NT2/D1 (cell line): ENCODE results near the gene FABP3.
A peak's percentile ranks its signal among the peaks of the same experiment; 100 is the strongest.
"Not testable (repeated sequence)": the region's sequence is repeated elsewhere in the genome, so short reads cannot be mapped to it uniquely, and the experiment has no call there.

Experiments
- DNase-seq: peaks from one replicate; pipeline ENCODE4 v3.0.0-alpha.2; 2011; ENCODE audit warnings: low read depth, low spot score
- H3K27me3 ChIP-seq: 2 replicates; pipeline ENCODE4 v1.6.0; 2011; ENCODE audit warnings: mild to moderate bottlenecking; ENCODE audit not compliant: insufficient read length, insufficient read depth
- H3K36me3 ChIP-seq: 2 replicates; pipeline ENCODE4 v1.6.1; 2011; ENCODE audit warnings: mild to moderate bottlenecking, low read length, mixed read lengths; ENCODE audit not compliant: insufficient read depth, insufficient read length
- H3K4me1 ChIP-seq: 2 replicates; pipeline ENCODE4 v1.5.1; 2011; ENCODE audit not compliant: insufficient read depth, insufficient read length
- H3K4me3 ChIP-seq: 2 replicates; pipeline ENCODE4 v1.5.1; 2011; ENCODE audit warnings: low read depth; ENCODE audit not compliant: insufficient read length
- H3K9ac ChIP-seq: 2 replicates; pipeline ENCODE4 v1.6.0; 2011; ENCODE audit warnings: low read depth; ENCODE audit not compliant: insufficient read length
- H3K9me3 ChIP-seq: 2 replicates; pipeline ENCODE4 v1.5.1; 2011; ENCODE audit warnings: mild to moderate bottlenecking, low read length; ENCODE audit not compliant: insufficient read depth
- SUZ12 ChIP-seq: IDR thresholded peaks from 2 replicates; pipeline ENCODE4 v1.6.1; 2011; ENCODE audit not compliant: insufficient read length, insufficient read depth; ENCODE audit errors: extremely low read depth
- YY1 ChIP-seq: IDR thresholded peaks from 2 replicates; pipeline ENCODE4 v1.6.1; 2011; ENCODE audit not compliant: insufficient read length, insufficient read depth
- ZNF274 ChIP-seq: IDR thresholded peaks from 2 replicates; pipeline ENCODE4 v1.6.1; 2011; ENCODE audit warnings: mild to moderate bottlenecking, low read depth, low read length

The FABP3 gene

DNA sequence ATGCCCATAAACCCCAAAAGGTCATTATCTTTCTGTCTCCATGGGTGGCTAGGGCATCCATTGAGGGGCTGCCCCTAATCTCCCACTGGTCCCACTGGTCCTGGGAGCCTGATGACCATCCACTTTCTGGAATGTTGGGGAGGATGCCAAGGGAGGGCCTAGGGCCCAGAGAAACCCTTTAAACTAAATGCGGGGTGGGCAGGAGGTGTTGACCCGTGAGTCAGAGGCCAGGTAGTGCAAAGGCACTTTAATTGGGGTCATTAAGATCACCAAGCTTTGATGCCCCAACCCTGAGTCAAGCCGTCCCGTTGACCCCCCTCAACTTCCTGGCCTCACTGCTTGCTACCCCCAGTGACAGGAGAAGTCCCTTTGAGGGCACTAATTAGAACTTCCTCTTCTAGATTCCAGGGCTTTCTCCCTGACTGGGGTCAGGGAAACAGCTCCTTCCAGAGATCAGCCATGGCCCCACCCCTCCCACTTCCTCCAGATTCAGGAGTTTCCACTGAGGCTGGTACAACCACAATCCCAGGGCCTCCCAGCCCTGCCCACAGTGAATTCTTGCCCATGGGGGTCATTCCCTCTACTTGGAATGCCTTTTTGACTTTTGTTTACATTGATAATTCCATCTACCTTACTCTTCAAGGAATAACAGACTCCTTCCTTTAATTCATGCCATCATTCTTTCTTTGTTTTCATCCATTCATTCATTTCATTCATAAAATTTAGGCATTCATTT, 24.7 kb upstream of the FABP3 start:
- H3K4me1 ChIP-seq: no peaks in the 10 kb centered on the region
- H3K36me3 ChIP-seq: no peaks in the 10 kb centered on the region
- no peak for DNase-seq
- peaks cover 9% of the 10 kb centered on the region for H3K27me3 ChIP-seq
- no peaks in the 10 kb centered on the region for H3K9me3 ChIP-seq
- H3K4me3 ChIP-seq: no peak overlapping the region
- no peak for TF ChIP-seq YY1
- TF ChIP-seq ZNF274: no peak
- no peak for TF ChIP-seq SUZ12
- H3K9ac ChIP-seq: no peak overlapping the region

DNA sequence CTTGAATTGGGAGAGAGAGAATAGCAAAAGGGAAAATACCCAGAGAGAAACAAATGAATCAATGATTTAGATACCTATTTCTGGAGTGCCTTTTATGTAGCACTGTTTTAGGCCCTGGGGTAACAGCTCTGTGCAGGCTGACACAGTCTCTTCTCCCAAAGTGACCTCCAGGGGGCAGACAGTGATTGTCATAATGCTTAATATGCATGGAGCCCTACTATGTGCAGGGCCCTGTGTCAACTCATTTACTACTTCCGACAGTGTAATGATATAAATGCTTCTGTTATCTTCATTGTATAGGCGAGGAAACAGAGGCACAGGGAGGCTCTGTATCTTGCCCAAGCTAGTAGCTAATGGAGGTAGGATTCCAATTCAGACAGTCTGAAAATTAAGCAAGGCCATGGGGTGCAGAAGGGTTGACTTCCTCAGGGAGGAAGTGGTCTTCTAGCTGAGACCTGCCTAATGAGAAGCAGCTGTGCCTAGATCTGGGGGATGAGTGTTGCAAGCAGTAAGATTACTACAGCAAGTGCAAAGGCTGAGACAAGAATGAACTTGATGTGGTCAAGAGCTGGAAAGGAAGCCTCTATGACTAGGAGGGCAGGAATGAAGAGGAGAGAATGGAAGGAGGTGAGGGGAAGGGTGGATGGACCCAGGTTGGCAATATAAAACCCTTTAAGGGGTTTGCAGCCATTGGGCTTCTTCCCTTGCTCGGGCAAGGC, 23.9 kb upstream of the FABP3 start:
- H3K27me3 ChIP-seq: peaks cover 9% of the 10 kb centered on the region
- H3K9ac ChIP-seq: no peak overlapping the region
- H3K4me1 ChIP-seq: no peaks in the 10 kb centered on the region
- H3K4me3 ChIP-seq: no peak overlapping the region
- no peaks in the 10 kb centered on the region for H3K36me3 ChIP-seq
- no peaks in the 10 kb centered on the region for H3K9me3 ChIP-seq
- TF ChIP-seq SUZ12 (no peak), ZNF274 (no peak), YY1 (no peak)
- no peak for DNase-seq

DNA sequence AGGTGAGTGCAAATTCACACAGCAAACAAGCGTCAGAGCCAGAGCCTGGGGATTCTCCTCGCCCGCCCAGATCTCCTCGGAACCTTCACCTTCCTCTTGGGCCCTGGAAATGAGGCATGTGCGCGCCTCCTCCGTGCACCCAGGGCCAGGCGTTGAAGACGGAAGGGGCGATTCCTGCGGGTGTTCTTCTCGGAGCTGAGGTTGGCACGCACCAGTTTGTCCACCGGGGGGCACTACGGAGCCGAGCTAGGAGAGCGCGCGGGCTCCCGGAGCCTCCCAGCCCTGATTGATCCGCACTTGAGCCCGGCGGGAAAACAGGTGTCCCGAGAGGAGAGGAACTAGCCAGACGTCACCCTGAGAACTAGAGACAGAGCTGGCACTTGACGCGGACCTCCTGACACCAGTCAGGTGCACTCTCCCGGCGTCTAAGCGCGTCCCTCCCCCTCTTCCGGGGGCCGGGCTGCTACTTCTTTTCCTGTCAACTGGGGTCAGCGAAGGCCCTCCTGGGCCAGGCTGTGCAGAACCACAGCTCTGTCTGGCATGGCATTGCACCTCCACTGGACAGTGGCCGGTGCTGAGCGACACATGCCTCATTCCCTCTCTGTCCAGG, 21.8 kb upstream of the FABP3 start:
- peak; percentile 88 for DNase-seq
- TF ChIP-seq YY1: no peak
- no peak for TF ChIP-seq ZNF274
- TF ChIP-seq SUZ12: no peak
- Histone ChIP-seq H3K4me3 (peak overlapping the region; percentile 39), H3K9me3 (no peaks in the 10 kb centered on the region), H3K27me3 (peaks cover 9% of the 10 kb centered on the region), H3K4me1 (no peaks in the 10 kb centered on the region), H3K36me3 (no peaks in the 10 kb centered on the region), H3K9ac (peak overlapping the region; percentile 65)

- TF ChIP-seq YY1 (no peak), SUZ12 (no peak), ZNF274 (no peak)
- Histone ChIP-seq H3K36me3 (no peaks in the 10 kb centered on the region), H3K4me3 (no peak overlapping the region), H3K9me3 (no peaks in the 10 kb centered on the region), H3K9ac (no peak overlapping the region), H3K4me1 (peaks cover 2% of the 10 kb centered on the region), H3K27me3 (peaks cover 9% of the 10 kb centered on the region)
- DNase-seq: no peak
These were observed 20.6 kb upstream of the FABP3 start for GRCh38 chr1:31393463-31393862.

GRCh38 chr1:31390071-31390470, 17.2 kb upstream of the FABP3 start:
- Histone ChIP-seq H3K9ac (no peak overlapping the region), H3K4me1 (peaks cover 3% of the 10 kb centered on the region), H3K36me3 (no peaks in the 10 kb centered on the region), H3K4me3 (no peak overlapping the region), H3K27me3 (peaks cover 9% of the 10 kb centered on the region), H3K9me3 (no peaks in the 10 kb centered on the region)
- DNase-seq: no peak
- TF ChIP-seq SUZ12 (no peak), ZNF274 (no peak), YY1 (no peak)

GRCh38 chr1:31389616-31390015, 16.7 kb upstream of the FABP3 start:
- H3K9ac ChIP-seq: no peak overlapping the region
- no peaks in the 10 kb centered on the region for H3K36me3 ChIP-seq
- H3K4me1 ChIP-seq: peaks cover 5% of the 10 kb centered on the region
- H3K9me3 ChIP-seq: no peaks in the 10 kb centered on the region
- DNase-seq: no peak
- no peak overlapping the region for H3K4me3 ChIP-seq
- TF ChIP-seq ZNF274 (no peak), SUZ12 (no peak), YY1 (no peak)
- H3K27me3 ChIP-seq: peaks cover 6% of the 10 kb centered on the region

DNA sequence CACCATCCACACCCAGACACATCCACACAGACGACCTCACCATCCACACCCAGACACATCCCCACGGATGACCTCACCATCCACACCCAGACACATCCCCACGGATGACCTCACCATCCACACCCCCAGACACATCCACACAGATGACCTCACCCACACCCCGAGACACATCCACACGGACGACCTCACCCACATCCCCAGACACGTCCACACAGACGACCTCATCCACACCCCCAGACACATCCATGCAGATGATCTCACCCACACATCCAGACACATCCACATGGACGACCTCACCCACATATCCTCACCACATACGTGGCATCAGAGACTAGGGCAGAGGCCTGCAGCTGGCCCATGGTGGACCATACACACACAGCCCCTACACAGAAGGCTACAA, 14.7 kb upstream of the FABP3 start:
- Histone ChIP-seq H3K27me3 (no peaks in the 10 kb centered on the region), H3K4me1 (peaks cover 5% of the 10 kb centered on the region), H3K9ac (no peak overlapping the region), H3K36me3 (no peaks in the 10 kb centered on the region), H3K4me3 (no peak overlapping the region), H3K9me3 (no peaks in the 10 kb centered on the region)
- TF ChIP-seq ZNF274 (no peak), SUZ12 (no peak), YY1 (no peak)
- DNase-seq: no peak

- H3K4me3 ChIP-seq, H3K9ac ChIP-seq, H3K9me3 ChIP-seq, H3K27me3 ChIP-seq, DNase-seq, H3K4me1 ChIP-seq, H3K36me3 ChIP-seq: not testable (repeated sequence)
These were observed 13.8 kb upstream of the FABP3 start for GRCh38 chr1:31386576-31387243.
